Islet precursor cell (in vitro differentiated cells): Measurements from ENCODE around the gene HCFC1.

Experiments used
- DNase-seq: peaks from one replicate; pipeline ENCODE4 v3.0.0-alpha.2; 2018

HCFC1 gene

GRCh38 chrX:153921511-153922446 lies 49.8 kb downstream of the HCFC1 start:
- DNase-seq: no peak

GRCh38 chrX:153921070-153921469 lies 50.5 kb downstream of the HCFC1 start:
- no peak for DNase-seq

DNA sequence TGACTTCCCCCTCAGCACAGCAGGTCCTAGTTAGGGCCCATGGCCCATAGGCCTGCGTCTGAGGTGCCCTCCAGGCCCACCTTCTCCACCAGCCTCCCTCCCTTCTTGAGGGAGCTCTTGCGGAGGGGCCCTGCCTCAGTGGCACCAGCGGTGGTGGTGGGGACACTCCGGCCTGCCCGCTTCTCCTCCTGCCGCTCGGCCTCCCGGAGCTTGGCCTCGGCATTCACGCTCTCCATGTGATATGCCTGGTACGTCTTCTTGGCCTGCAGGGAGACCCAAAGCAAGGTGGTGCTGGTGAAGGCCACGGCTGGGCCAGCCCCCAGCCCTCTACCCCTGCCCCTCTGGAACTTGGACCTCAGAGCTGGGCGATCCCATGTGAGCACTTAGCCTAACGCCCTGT lies 51.1 kb downstream of the HCFC1 start:
- DNase-seq: no peak

- no peak for DNase-seq
These were observed 52.3 kb downstream of the HCFC1 start for GRCh38 chrX:153919281-153919680.

GRCh38 chrX:153917869-153918268 lies 53.7 kb downstream of the HCFC1 start:
- no peak for DNase-seq

DNA sequence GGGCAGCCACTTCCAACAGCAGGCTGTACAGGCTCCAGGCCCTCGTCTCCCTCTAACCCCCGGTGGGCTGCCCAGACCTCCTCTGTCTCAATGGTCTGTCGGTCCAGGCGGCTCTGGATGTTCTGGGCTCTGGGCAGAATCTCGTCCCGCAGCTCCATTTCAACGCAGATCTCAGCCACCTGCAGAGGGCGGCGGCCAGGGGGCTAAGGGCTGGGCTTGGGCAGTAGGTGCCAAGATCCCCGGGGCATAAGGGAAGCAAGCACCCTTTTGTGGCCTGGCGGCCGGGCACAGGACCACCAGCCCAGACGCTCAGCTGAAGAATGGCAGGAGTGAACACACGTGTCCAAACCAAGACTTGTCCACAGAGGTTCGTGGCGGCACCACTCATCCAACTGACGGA lies 57.9 kb downstream of the HCFC1 start:
- no peak for DNase-seq

GRCh38 chrX:153913211-153913610 lies 58.4 kb downstream of the HCFC1 start:
- peak; percentile 39 for DNase-seq

GRCh38 chrX:153911798-153912197 lies 59.8 kb downstream of the HCFC1 start:
- no peak for DNase-seq

DNA sequence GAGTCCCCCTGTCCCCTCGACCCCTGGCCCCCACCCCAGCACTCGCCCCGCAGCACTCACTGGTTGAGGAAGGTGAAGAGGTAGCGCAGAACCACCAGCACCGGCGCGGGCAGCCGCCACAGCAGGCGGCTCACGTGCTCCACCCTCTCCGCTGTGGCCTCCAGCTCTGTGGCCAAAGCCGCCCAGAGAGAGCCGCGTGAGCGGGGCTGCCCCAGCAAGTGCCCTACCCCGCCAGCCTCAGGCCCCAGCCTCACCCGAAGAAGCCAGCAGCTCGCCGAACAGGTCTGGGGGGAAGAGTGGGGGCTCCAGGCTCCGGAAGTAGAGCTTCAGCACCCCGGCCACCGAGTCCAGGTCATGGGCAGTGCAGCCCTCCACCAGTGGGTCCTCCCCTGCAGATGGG lies 61.2 kb downstream of the HCFC1 start:
- DNase-seq: no peak

DNA sequence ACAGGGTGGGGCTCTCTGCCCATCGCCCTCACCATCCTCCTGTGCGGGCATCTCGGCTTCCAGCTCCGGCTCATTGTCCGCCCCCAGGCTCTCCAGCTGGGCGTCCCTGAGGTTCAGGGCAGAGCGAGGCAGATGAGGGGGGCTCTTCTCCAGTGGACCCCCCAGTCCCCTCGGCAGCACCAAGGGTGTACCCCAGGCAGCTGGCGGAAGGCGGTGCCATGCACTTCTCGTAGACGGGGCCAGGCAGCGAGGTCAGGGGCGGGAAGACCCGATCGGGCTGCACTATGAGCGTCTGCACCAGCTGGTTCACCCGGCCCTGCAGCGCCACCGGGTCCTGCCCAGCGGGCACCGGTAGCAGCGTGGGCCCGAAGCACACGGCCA lies 61.6 kb downstream of the HCFC1 start:
- no peak for DNase-seq

DNA sequence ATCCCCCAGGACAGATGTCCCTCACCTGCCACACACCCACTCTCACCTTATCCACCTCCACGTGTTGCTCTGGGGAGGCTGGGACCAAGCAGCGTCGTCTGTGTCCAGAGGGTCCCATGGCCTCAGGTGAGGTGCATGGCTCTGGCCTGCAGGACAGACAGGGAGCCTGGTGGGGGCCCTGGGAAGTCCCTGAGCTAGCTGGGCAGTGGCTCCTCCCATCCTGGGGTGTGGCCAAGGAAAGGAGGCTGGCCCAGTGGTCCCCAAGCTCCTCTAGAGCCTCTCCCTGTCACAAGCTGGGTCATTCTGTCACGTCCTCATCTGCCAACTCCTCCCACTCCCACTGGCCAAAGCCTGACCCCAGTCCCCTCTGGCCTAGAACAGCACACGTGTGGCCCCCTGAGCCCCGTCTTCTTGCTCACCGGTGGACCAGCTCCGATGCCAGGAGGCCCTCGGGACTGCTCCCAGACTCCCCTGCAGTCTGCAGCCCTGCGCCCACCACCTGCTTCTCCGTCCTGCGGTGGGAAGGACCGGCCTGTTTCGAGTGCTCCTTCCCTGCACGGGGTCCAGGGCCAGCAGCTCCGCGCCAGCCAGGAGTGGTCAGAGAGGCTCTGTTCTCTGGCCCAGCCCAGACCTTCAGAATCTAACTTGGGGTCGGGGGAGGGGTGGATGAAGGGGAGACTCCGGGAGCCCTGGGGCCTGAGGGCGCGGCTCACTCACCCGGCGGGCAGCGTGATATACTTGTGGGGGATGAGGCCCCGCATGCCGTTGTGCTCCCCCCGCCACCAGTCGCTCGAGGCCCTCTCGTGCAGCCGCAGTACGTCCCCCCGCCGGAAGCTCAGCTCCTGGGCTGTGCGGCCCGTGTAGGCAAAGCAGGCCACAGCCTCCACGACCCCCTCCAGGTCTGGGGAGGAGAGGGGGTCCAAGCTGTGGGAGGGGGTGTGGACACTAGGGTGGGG lies 62.3 kb downstream of the HCFC1 start:
- no peak for DNase-seq

DNA sequence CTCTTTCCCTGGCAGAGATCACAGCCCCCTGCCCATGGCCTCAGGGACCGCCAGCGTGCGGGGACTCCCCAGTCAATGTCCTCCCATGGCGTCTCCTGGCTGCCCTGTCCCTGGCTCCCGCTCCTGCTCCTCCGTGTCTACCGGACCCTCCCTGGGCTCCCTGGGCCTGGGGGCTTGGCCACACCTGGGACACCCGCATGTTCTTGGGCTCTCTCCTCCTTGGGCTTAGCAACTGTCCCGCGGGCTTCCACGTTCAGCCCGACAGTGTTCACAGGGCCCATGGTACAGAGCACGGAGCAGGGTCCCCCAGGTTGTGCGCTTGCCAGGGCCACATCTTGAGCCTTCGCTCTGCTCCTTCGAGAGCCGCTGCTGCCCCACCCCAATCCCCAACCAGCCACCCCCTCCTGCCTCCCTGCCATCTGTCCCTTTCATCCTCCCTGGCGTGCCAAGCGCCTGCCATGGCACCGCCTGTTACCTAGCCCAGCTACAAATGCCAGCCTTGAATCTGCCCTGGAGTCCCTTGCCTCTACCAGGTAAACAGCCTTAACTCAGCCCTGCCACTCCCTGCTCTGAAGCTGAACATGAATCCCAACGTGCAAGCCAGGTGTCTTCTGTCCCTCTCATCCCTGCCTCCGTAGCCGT lies 63.3 kb downstream of the HCFC1 start:
- DNase-seq: no peak

DNA sequence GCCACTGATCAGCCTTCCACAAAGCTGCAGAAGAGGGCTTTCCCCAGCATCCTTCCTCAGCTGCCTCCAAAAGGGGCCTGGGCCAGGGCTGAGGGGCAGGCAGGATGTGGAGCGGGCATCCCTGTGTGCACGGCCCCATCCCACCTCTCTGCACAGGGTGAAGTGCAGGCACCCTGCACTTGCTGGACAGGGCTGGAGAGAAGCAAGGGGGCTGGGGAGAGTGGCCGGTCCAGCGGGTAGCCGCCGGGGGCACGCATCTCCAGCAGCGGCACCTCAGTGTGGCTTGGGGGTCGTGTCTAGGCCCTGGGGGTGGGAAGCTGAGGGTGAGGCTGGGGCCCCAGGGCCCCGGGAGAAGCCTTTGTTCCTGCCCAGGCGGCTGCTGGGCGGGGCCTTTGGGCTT lies 64.2 kb downstream of the HCFC1 start:
- no peak for DNase-seq

- no peak for DNase-seq
These were observed 65.3 kb downstream of the HCFC1 start for GRCh38 chrX:153906126-153906917.

- no peak for DNase-seq
These were observed 66.0 kb downstream of the HCFC1 start for GRCh38 chrX:153905481-153906095.

GRCh38 chrX:153903991-153904957 lies 67.3 kb downstream of the HCFC1 start, which contains the start of gene AVPR2:
TSS of gene AVPR2 (plus strand) at chrX:153904673. CDS start at chrX:153905146, 473 bp downstream.
- no peak for DNase-seq

GRCh38 chrX:153903238-153903980 lies 68.2 kb downstream of the HCFC1 start:
- DNase-seq: no peak

DNA sequence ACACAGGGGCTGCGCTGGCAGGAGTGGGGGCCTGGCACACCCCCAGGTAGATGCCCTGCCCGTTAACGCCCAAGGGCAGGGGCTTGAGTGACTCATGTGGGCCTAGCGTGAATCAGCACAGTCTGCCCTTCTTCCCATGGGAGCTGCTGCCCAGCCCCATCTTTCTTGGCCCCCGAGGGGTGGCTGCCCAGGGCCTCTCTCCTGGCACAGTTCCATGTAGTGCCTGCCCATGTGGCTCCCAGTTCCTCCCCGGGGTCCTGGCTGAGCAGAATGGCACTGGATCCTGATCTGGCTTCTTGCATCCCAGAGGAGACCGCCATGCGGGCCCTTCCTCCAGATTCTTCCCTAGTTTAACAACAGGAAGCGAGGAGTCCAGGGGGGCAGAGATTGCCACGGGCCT lies 69.2 kb downstream of the HCFC1 start:
- DNase-seq: no peak

DNA sequence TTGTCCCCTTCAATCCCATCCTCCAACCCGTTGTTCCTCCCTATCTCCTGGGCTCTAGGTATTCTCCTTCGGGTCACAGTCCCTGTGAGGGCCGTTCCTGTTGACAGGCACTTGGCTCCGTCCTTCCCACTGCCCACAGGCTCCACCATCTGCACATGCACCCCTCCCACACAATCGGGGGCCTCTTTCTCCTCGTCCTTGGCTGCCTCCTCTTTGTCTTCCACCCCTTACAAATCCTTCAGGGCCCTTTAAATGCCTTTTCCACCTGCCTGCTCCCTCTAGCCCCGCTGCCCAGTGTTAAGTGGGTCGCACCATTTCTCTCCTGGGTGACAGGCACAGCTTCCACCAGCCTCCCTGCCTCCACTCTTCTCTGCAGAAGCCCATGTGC lies 69.9 kb downstream of the HCFC1 start:
- no peak for DNase-seq
